ENCODE data around the gene ANKRD31. TPM values are rescaled to one million over a fixed set of nuclear protein-coding genes. Genes with fewer than 3 reads are reported as not detected.

Gene ANKRD31
- total RNA-seq, 2 experiments from 2014 or later: 0.13 TPM; not detected in 1

DNA sequence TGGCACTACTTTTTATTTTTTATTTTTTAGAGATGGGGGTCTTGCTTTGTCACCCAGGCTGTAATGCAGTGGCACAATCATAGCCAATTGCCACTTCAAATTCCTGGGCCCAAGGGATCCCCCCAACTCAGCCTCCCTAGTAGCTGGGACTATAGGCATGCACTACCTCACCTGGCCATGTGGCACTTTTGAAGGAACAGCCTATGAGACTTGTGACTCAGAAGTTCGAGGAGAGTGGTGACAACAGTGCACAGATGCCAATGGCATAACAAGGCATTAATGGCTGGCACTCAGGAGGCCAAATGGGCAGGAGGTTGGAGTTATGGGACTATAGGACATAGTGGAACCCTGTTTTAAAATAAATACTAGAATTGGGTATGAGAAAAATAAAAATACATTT is 33.7 kb downstream of the ANKRD31 start:
- Histone ChIP-seq H3K4me3 (ENCODE audit: low read depth, low read length, poor library complexity, severe bottlenecking) (no peak overlapping the region), H3K9me3 (ENCODE audit: low read length) (no peaks in the 10 kb centered on the region), H3K4me1 (ENCODE audit: insufficient read depth, low read length, poor library complexity, severe bottlenecking) (no peaks in the 10 kb centered on the region), H2AFZ (ENCODE audit: low read length) (no peak overlapping the region), H4K20me1 (ENCODE audit: insufficient read depth, low read length) (no peaks in the 10 kb centered on the region), H3K36me3 (ENCODE audit: insufficient read depth, low read length) (no peaks in the 10 kb centered on the region), H3K9me2 (ENCODE audit: insufficient read depth, low read length) (no peaks in the 10 kb centered on the region), H3K79me2 (ENCODE audit: insufficient read depth, low read depth, low read length) (no peaks in the 10 kb centered on the region), H3K27ac (ENCODE audit: low read depth, low read length, poor library complexity, severe bottlenecking) (no peak overlapping the region), H3K4me2 (ENCODE audit: low read length) (no peak overlapping the region)
- ChIA-PET CTCF (ENCODE audit: unreplicated experiment) (no interaction called here), POLR2A (no interaction called here)
- intact Hi-C loops (cut with micrococcal nuclease; ENCODE audit: unreplicated experiment): no loop called here
- BruUV-seq (replicated peaks): no TSS peak
- DNase-seq (ENCODE audit: low spot score): no peak
- TF ChIP-seq, protein P1, sequence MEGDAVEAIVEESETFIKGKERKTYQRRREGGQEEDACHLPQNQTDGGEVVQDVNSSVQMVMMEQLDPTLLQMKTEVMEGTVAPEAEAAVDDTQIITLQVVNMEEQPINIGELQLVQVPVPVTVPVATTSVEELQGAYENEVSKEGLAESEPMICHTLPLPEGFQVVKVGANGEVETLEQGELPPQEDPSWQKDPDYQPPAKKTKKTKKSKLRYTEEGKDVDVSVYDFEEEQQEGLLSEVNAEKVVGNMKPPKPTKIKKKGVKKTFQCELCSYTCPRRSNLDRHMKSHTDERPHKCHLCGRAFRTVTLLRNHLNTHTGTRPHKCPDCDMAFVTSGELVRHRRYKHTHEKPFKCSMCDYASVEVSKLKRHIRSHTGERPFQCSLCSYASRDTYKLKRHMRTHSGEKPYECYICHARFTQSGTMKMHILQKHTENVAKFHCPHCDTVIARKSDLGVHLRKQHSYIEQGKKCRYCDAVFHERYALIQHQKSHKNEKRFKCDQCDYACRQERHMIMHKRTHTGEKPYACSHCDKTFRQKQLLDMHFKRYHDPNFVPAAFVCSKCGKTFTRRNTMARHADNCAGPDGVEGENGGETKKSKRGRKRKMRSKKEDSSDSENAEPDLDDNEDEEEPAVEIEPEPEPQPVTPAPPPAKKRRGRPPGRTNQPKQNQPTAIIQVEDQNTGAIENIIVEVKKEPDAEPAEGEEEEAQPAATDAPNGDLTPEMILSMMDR (conservative IDR thresholded peaks at IDR 0.05; ENCODE audit: low read length): no peak
- TF ChIP-seq EZH2phosphoT487 (IDR thresholded peaks at IDR 0.05; ENCODE audit: borderline replicate concordance, low read depth, low read length): no peak

DNA sequence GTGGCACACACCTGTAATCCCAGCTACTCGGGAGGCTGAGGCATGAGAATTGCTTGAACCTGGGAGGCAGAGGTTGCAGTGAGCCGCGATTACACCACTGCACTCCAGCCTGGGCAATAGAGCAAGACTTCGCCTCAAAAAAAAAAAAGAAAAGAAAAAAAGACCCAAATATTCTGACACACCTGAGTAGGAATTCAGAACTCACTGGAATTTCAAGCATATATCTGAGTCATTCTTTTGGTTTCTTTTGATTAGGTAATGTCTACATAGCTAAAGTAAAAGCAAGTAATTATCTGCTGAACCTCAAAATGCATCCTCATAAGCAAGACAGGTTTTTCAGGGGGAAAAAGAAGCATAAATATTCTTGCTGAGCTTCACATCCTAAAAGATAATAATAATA is 35.9 kb downstream of the ANKRD31 start:
- Histone ChIP-seq H3K4me1 (ENCODE audit: insufficient read depth, low read length, poor library complexity, severe bottlenecking) (no peaks in the 10 kb centered on the region), H3K9me3 (ENCODE audit: low read length) (no peaks in the 10 kb centered on the region), H3K36me3 (ENCODE audit: insufficient read depth, low read length) (no peaks in the 10 kb centered on the region), H3K27ac (ENCODE audit: low read depth, low read length, poor library complexity, severe bottlenecking) (no peak overlapping the region), H2AFZ (ENCODE audit: low read length) (no peak overlapping the region), H4K20me1 (ENCODE audit: insufficient read depth, low read length) (no peaks in the 10 kb centered on the region), H3K4me2 (ENCODE audit: low read length) (no peak overlapping the region), H3K4me3 (ENCODE audit: low read depth, low read length, poor library complexity, severe bottlenecking) (no peak overlapping the region), H3K79me2 (ENCODE audit: insufficient read depth, low read depth, low read length) (no peaks in the 10 kb centered on the region), H3K9me2 (ENCODE audit: insufficient read depth, low read length) (no peaks in the 10 kb centered on the region)
- no TSS peak for BruUV-seq (replicated peaks)
- POLR2A ChIA-PET: interaction anchor here (0.6 kb wide), 1 partner anchor 554 kb away, joined by 4 read pairs; no protein-coding TSS in a partner anchor
- CTCF ChIA-PET (ENCODE audit: unreplicated experiment): no interaction called here
- intact Hi-C loops (cut with micrococcal nuclease; ENCODE audit: unreplicated experiment): no loop called here
- TF ChIP-seq, protein P1 (conservative IDR thresholded peaks at IDR 0.05; ENCODE audit: low read length): no peak
- no peak for TF ChIP-seq EZH2phosphoT487 (IDR thresholded peaks at IDR 0.05; ENCODE audit: borderline replicate concordance, low read depth, low read length)
- DNase-seq (ENCODE audit: low spot score): no peak

DNA sequence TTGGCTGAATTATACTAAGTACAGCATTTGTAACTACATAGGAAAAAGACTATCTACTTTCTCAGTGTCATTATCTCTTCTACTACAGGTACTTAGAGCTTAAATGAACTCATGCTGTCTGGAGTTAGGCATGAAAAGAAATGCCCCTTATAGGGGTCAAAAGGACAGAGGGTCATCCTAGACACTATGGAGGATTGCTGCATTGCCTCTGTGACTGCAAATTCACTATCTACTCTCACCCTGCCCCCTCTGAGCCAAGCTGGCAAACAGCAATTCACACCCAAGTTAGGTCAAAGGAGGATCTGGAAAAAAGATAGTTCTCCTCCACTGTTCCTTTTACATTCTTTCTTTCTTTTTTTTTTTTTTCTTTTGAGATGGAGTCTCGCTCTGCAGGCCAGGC is 36.7 kb downstream of the ANKRD31 start:
- Histone ChIP-seq H4K20me1 (ENCODE audit: insufficient read depth, low read length) (no peaks in the 10 kb centered on the region), H3K4me3 (ENCODE audit: low read depth, low read length, poor library complexity, severe bottlenecking) (no peak overlapping the region), H3K79me2 (ENCODE audit: insufficient read depth, low read depth, low read length) (no peaks in the 10 kb centered on the region), H3K4me2 (ENCODE audit: low read length) (no peak overlapping the region), H3K9me2 (ENCODE audit: insufficient read depth, low read length) (no peaks in the 10 kb centered on the region), H2AFZ (ENCODE audit: low read length) (no peak overlapping the region), H3K27ac (ENCODE audit: low read depth, low read length, poor library complexity, severe bottlenecking) (no peak overlapping the region), H3K4me1 (ENCODE audit: insufficient read depth, low read length, poor library complexity, severe bottlenecking) (no peaks in the 10 kb centered on the region), H3K9me3 (ENCODE audit: low read length) (no peaks in the 10 kb centered on the region), H3K36me3 (ENCODE audit: insufficient read depth, low read length) (no peaks in the 10 kb centered on the region)
- TF ChIP-seq EZH2phosphoT487 (IDR thresholded peaks at IDR 0.05; ENCODE audit: borderline replicate concordance, low read depth, low read length): no peak
- TF ChIP-seq, protein P1 (conservative IDR thresholded peaks at IDR 0.05; ENCODE audit: low read length): no peak
- ChIA-PET POLR2A (no interaction called here), CTCF (ENCODE audit: unreplicated experiment) (no interaction called here)
- intact Hi-C loops (cut with micrococcal nuclease; ENCODE audit: unreplicated experiment): no loop called here
- no TSS peak for BruUV-seq (replicated peaks)
- no peak for DNase-seq (ENCODE audit: low spot score)
